Activated T-cell treated with anti-CD3 and anti-CD28 coated beads, Interleukin-2, amount 50 U/mL, for 48 hours (primary cell): ENCODE measurements around the gene ITPR1.
A peak's percentile ranks its signal among the peaks of the same experiment; 100 is the strongest.

Source experiments
- DNase-seq, 2 experiments: peaks; one replicate each; pipeline ENCODE4 v3.0.0-alpha.2; 2020

Gene ITPR1

GRCh38 chr3:4839278-4839677 is 346.1 kb downstream of the ITPR1 start:
- DNase-seq, result no peak

DNA sequence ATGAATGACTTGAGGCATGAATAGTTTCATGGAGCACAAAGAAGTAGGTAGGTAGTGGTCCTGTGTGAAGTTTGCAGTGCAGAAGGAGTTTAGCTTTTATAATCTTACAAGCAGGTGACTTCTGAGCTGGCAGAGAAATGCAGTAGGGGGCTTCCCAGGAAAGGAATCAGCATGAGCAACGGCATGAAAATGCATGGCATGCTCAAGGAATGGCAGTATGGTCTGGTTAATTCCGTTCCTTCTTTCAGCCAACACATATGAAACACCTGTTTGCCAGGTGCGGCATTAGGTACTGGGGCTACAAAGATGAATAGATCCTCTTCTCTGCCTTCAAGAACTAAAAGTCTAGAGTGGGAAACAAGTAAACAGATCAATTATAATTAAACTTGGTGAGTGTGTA is 348.1 kb downstream of the ITPR1 start:
- DNase-seq, result no peak

DNA sequence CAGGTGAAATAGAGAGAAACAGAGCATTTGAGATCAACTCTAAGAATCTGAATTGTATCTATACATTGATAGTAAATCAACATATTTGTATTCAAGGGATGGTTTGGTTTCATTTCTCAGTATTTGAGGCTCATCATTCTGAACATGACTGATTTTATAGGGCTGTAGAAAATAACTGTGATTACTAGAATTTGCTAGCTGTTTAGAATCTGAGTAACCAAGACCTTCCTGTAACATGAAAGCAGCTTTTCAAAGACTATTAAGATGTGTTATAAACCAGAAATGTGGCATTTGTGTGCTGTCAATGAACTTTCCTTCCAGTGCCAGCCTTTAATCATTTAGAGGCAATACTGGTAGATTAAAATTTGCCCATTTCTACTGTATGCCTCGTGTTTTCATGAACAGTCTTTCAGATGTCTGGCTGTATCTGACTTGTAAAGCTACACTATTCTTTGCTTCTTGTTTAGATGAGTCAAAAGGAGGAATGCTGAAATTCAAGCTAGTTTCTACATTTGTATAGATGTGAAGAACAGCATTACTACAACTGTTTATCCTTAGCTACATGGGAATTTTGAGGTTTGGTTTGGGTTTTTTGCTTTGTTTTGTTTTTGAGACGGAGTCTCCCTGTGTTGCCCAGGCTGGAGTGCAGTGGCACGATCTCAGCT is 348.8 kb downstream of the ITPR1 start:
- DNase-seq, result no peak

DNA sequence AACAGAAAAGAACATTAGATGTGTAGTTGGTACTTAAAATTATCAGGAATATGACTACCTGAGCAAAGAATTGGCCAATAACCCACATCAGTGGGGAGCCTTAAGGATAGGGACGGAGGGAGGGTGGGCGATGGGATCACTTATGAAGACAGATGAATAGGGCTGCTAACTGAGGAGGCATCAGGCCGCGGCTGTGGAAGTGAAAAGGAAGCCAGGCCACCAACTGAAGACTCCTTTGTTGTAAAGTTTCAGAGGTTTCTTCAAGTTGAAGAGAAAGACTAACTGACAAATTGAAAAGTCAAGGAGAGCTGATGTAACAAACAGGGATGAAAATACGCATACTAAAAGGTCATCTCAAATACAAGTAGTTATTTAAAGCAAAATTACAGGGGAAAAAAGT is 350.5 kb downstream of the ITPR1 start:
- DNase-seq, result peak in 1 of 2 experiments; percentile 21

DNA sequence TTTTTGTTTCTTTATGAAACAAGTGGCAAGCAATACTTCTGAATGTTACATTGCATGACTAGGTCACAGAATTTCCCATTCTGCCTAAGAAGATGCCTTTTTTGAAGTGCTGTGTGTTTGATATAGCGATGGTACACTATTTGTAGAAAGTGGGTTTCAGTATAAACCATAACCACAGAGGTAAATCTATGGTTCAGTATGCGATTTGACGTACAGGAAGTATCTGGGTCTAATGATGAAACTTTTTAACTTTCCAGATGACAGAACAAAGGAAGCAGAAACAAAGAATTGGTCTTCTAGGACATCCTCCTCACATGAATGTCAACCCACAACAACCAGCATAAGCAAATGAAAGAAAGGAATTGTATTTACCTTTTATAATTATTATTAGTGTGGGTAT is 352.7 kb downstream of the ITPR1 start:
- DNase-seq, result no peak

GRCh38 chr3:4846543-4846942 is 353.4 kb downstream of the ITPR1 start:
- no peak for DNase-seq

- DNase-seq, result no peak
Observed at GRCh38 chr3:4848176-4848825, 355.2 kb downstream of the ITPR1 start.

DNA sequence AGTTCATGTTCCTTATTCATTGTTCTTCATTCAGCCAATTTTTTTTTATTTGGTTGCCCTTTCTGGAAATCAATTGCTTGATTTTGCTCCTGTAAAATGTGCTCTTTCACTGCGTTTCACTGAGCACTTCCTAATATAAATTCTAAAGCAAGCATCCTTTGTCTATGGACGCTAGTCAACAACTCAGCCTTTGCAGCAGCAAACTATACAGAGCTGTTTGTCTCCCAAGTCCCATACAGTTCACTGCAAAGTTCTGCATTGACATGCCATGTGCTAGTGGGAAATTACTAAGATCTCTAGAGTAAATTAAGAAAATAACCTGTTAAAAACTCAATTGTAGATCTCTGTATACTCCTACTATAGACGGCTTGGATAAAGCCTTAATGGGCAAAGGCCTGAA is 356.0 kb downstream of the ITPR1 start:
- DNase-seq, result no peak

- DNase-seq, result no peak
Observed at GRCh38 chr3:4849739-4850138, 356.6 kb downstream of the ITPR1 start.

- peak; percentile 68 to 72 for DNase-seq
Observed at GRCh38 chr3:4850211-4850927, 357.2 kb downstream of the ITPR1 start.

DNA sequence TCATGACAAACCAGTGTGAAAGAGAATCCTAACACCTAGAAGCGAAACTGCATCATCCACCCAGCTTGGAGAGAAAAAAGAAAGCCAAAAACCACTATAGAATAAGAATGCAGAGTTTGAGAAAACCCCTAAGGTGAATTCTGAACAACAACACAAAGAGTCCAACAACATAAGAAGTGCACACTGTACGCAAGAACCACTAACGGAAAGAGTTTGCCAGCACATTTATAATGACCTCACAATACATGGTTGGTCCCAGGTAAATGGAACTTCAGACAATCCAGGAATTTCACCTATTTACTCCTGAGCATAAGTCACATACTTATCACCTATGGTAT is 357.7 kb downstream of the ITPR1 start:
- no peak for DNase-seq

GRCh38 chr3:4852780-4853748 is 359.9 kb downstream of the ITPR1 start:
- DNase-seq, result no peak

GRCh38 chr3:4853749-4854140 is 360.6 kb downstream of the ITPR1 start:
- DNase-seq, result no peak

DNA sequence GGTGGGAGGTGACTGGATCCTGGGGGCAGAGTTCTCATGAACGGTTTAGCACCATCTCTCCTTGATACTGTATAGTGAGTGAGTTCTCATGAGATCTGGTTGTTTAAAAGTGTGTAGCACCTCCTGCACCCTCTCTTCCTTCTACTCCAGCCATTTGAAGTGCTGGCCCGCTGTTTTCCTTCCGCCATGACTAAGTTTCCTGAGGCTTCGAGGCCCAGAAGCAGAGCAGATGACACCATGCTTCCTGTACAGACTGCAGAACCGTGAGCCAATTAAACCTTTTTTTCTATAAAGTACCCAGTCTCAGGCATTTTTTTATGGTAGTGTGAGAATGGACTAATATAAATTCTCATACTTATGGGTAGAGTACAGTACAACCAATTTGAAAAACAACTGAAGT is 362.5 kb downstream of the ITPR1 start:
- DNase-seq, result no peak

DNA sequence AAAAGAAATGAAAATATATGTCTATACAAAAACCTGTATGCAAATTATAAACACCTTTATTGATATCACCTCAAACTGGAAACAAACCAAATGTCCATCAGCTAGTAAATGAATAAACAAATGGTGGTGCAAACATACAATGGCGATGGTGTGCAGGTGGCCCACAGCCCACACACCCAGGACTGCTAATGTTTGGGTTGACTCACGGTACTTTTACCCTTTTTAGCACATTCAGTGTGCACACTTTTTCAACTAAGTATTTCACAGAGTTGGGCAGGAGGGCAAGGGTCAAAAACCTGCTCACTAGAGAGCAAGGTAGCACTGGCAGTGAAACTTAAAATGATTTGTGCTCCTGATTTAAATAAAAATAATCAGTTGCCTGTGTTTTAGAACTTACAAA is 363.0 kb downstream of the ITPR1 start:
- no peak for DNase-seq

GRCh38 chr3:4856564-4856963 is 363.4 kb downstream of the ITPR1 start:
- no peak for DNase-seq

DNA sequence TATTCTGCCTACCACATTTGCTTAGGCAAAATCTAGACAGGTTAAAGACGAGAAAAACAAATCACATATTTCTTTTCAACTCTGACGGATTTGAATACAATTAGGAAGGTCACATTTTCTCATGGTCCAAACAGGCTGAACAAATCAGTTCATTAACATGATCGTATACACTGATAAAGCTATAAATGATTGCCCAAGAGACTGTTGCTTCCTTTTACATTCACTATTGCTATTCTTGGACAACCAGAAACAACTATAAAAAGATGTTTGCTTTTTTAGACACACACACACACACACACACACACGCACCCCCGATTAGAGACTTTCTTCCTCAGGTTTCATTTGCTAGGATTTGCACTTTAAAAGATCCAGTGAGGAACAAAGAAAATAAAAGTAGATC is 363.8 kb downstream of the ITPR1 start:
- DNase-seq, result no peak

DNA sequence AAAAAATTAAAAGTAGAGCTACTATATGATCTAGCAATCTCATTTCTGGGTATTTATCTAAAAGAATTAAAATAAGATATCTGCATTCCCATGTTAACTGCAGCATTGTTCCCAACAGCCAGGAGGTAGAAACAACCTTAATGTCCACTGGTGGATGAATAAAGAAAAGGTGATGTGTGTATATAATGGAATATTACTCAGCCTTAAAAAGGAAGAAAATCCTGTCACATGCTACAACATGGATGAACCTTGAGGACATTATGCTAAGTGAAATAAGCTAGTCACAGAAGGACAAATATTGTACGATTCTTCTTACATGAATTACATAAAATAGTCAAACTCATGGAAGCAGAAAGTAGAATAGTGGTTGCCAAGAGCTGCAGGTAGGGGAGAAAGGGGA is 366.6 kb downstream of the ITPR1 start:
- DNase-seq, result no peak

GRCh38 chr3:4862973-4863372 is 369.8 kb downstream of the ITPR1 start:
- no peak for DNase-seq

DNA sequence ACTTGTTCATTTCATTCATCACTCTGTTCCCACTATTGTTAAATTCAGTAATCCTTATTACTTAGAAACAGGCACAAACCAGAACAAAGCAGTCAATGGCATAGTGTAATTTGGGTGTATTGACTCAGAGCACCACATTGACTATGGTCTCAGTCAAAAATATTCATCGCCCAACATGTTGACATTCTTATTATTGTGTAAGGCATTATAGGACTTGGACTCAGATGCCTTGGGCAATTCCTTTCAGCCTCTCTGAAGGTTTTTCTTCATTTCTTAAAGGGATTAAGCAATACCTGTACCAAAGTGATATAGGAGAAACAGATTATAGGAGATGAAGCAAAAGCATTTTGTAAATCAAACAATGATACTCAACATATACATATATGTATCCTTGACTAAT is 371.4 kb downstream of the ITPR1 start:
- DNase-seq, result no peak

DNA sequence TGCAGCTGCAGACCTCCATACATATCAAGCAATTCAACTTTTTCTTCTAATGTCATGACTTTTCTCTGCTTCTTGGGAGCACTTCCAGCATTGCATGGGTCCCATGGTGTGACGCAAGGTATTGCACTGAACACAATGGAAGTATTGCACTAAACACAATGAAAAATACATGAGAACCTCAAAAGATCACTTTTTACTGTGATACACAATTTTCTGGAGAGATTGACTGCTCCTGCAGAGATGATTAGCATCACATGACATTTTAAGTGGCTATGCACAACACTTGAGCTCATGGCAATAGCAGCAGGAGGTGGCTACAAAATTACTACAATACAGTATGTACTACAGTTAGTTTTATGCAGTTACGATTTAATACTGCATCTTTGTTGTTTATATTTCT is 372.6 kb downstream of the ITPR1 start:
- DNase-seq, result no peak

GRCh38 chr3:4866866-4867265 is 373.7 kb downstream of the ITPR1 start:
- no peak for DNase-seq

DNA sequence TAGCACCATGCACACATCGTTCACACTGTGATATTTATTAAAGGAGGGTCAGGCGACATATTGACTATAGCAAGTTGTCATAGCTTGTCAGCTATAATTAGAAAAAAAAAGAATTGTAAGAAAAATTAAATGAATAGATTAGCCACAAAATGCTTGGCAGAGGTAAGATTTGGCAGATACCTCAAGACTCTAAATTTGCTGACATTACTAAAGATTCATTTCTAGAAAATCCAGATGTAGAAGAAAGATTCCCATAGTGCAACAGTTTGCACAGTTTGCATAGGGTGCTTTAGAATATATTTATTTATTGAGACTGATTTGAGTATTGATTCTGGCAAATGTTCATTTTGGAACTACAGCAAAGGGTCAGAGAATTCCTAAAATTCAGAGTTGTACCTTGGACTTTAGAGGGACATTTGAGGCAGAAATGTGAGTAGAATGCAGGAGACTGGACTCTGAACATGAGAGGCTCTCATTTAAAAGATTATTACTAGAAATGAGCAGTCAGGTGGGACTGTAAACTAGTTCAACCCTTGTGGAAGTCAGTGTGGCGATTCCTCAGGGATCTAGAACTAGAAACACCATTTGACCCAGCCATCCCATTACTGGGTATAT is 384.1 kb downstream of the ITPR1 start:
- no peak for DNase-seq
